HUES48 (cell line): ENCODE measurements around the gene NOTUM.

Experiments used
- H3K27ac ChIP-seq: one replicate; pipeline ENCODE4 v1.7.0; 2013; ENCODE audit warnings: low read depth, low read length, inconsistent platforms
- H3K27me3 ChIP-seq: 2 replicates; pipeline ENCODE4 v1.6.1; 2013; ENCODE audit warnings: mild to moderate bottlenecking, low read length; ENCODE audit not compliant: control insufficient read depth, insufficient read depth
- H3K36me3 ChIP-seq: 2 replicates; pipeline ENCODE4 v1.6.1; 2013; ENCODE audit warnings: low read length; ENCODE audit not compliant: control insufficient read depth, insufficient read depth
- H3K4me1 ChIP-seq: 2 replicates; pipeline ENCODE4 v1.6.1; 2013; ENCODE audit warnings: mild to moderate bottlenecking, low read length; ENCODE audit not compliant: control insufficient read depth, insufficient read depth
- H3K4me3 ChIP-seq: 2 replicates; pipeline ENCODE4 v1.5.1; 2013; ENCODE audit warnings: mild to moderate bottlenecking, low read depth, low read length
- H3K9ac ChIP-seq: 2 replicates; pipeline ENCODE4 v1.6.1; 2013; ENCODE audit warnings: mild to moderate bottlenecking, low read depth, low read length, moderate library complexity
- H3K9me3 ChIP-seq: 2 replicates; pipeline ENCODE4 v1.6.1; 2013; ENCODE audit warnings: low read length; ENCODE audit not compliant: control insufficient read depth, insufficient read depth

NOTUM gene

GRCh38 chr17:81939881-81940385 lies 21.1 kb downstream of the NOTUM start:
- Histone ChIP-seq H3K27me3 (0 out of 2 replicates have a peak, but pooled peaks cover 3% of the 10 kb centered on the region), H3K9me3 (no peaks in the 10 kb centered on the region), H3K4me1 (peaks cover 11% of the 10 kb centered on the region), H3K9ac (no peak overlapping the region), H3K27ac (no peak overlapping the region), H3K4me3 (no peak overlapping the region), H3K36me3 (peaks cover 5% of the 10 kb centered on the region)

DNA sequence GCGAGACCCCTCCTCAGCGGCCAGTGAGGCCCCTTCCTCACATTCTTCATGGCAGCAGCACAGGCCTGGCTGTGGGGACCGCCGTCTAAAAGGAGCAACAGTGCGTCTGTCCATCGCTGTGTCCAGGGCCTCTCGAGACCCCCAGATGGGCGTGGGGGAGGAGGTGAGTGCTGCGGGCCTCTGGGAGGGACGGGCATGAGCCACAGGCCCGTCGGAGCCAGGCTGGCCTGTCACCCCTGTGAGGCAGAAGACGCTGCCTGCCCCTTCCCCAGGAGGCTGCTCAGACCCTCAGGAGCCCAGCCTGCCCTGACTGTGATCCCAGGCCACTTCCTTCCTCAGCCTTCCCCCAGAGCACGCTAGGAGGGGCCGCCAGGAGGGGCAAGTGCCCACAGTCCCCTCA lies 21.8 kb downstream of the NOTUM start:
- Histone ChIP-seq H3K9me3 (no peaks in the 10 kb centered on the region), H3K36me3 (peaks cover 12% of the 10 kb centered on the region), H3K27ac (no peak overlapping the region), H3K4me3 (no peak overlapping the region), H3K9ac (no peak overlapping the region), H3K27me3 (no peaks in the 10 kb centered on the region), H3K4me1 (peaks cover 11% of the 10 kb centered on the region)

GRCh38 chr17:81935709-81936084 lies 25.3 kb downstream of the NOTUM start:
- Histone ChIP-seq H3K4me3 (0 out of 2 replicates have a peak overlapping the region, but pooled peaks have one; percentile 17), H3K27ac (no peak overlapping the region), H3K9me3 (no peaks in the 10 kb centered on the region), H3K36me3 (peaks cover 26% of the 10 kb centered on the region), H3K4me1 (no peaks in the 10 kb centered on the region), H3K27me3 (no peaks in the 10 kb centered on the region), H3K9ac (no peak overlapping the region)

DNA sequence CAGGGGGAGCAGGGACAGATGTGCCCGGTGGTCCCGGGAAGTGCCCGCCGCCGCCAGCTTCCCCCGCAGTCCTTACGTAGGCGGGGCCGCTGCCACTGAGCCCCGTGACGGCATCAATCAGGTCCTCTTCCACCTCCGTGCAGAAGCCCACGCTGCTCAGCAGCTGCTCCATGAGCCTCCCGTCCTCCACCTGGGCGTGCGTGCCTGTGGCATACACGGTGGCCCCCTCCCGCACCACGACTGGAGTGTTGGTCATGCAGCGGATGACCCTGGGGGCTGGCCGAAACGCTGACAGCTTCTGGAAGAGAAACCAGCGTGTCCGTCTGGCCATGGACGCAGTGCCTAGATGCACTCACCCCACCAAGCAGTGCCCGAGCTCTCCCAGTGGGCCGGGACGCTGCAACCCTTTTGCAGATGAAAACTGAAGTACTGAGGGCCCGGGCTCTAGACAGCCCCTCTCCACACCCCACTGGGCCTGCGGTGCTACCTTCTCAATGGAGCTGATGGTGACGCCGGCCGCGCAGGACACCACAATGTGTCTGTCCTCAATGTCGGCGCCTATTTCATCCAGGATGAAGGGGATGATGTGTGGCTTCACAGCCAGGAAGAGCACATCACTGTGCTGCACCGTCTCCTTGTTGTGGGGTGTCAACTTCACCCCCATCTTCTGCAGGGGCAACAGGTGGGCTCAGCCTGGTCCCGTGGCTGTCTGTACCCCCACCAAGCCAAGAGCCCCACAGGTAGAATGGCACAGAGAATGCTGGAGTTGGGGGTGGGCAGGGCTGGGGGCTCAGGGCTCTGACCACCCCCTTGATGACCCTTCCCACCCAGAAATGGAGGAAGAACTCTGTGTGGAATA lies 25.9 kb downstream of the NOTUM start:
- H3K4me1 ChIP-seq: no peaks in the 10 kb centered on the region
- no peak overlapping the region for H3K27ac ChIP-seq
- no peaks in the 10 kb centered on the region for H3K27me3 ChIP-seq
- H3K9me3 ChIP-seq: no peaks in the 10 kb centered on the region
- no peak overlapping the region for H3K9ac ChIP-seq
- H3K4me3 ChIP-seq: no peak overlapping the region
- peaks cover 26% of the 10 kb centered on the region for H3K36me3 ChIP-seq

GRCh38 chr17:81934098-81934757 lies 26.8 kb downstream of the NOTUM start:
- H3K4me1 ChIP-seq: no peaks in the 10 kb centered on the region
- H3K27me3 ChIP-seq: 0 out of 2 replicates have a peak, but pooled peaks cover 1% of the 10 kb centered on the region
- peaks cover 26% of the 10 kb centered on the region for H3K36me3 ChIP-seq
- H3K9ac ChIP-seq: no peak overlapping the region
- H3K9me3 ChIP-seq: no peaks in the 10 kb centered on the region
- no peak overlapping the region for H3K4me3 ChIP-seq
- H3K27ac ChIP-seq: no peak overlapping the region

- no peak overlapping the region for H3K9ac ChIP-seq
Observed at GRCh38 chr17:81933178-81933699, 27.7 kb downstream of the NOTUM start.

GRCh38 chr17:81932333-81932983 lies 28.5 kb downstream of the NOTUM start:
- H3K9me3 ChIP-seq: no peaks in the 10 kb centered on the region
- H3K27me3 ChIP-seq: peaks cover 12% of the 10 kb centered on the region; the same call in 1 of the 2 replicates
- peaks cover 26% of the 10 kb centered on the region for H3K36me3 ChIP-seq
- H3K4me1 ChIP-seq: no peaks in the 10 kb centered on the region
- no peak overlapping the region for H3K4me3 ChIP-seq
- no peak overlapping the region for H3K27ac ChIP-seq
- no peak overlapping the region for H3K9ac ChIP-seq

More at GRCh38 chr17:81933178-81933699, 27.7 kb downstream of the NOTUM start:
- no peaks in the 10 kb centered on the region for H3K4me1 ChIP-seq
- no peak overlapping the region for H3K4me3 ChIP-seq
- H3K36me3 ChIP-seq: peaks cover 26% of the 10 kb centered on the region
- peaks cover 11% of the 10 kb centered on the region; the same call in 1 of the 2 replicates for H3K27me3 ChIP-seq
- H3K27ac ChIP-seq: no peak overlapping the region
- H3K9me3 ChIP-seq: no peaks in the 10 kb centered on the region

DNA sequence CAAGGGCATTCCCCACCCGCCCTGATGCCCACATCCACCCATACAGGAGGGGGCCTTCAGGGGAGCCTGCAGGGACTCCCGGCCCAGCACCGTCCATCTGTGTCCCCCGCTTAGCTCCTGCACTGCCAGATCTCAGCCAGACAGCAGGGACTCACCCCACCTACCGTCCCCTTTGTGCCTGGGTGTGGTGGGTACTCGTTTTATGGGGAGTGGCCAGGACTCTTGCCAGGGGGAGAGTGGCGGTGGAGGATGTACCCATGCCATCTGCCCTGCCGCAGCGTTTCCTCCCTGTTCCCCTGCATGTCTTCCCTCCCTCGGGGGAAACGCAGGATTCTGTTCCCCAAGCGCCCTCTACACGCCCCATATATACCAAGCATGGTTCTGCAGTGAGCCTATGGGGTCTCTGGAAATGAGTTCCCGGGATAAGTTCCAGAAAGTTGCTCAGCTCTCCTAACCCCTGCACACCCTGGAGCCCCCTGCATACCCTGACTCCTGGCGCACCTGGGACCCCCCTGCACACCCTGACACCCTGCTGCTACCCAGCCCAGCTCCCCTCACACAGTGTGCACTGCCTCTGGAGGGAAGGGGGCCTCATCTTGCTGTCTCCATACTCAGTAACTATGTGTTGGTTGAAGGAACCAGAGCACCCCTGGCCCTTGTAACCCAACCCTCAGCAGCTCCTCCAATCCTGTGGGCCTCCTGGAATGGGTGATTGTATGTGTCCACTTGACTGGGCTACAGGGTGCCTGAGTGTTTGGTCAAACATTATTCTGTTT lies 29.2 kb downstream of the NOTUM start:
- peaks cover 12% of the 10 kb centered on the region; the same call in 1 of the 2 replicates for H3K27me3 ChIP-seq
- no peaks in the 10 kb centered on the region for H3K9me3 ChIP-seq
- H3K4me3 ChIP-seq: no peak overlapping the region
- no peak overlapping the region for H3K9ac ChIP-seq
- no peaks in the 10 kb centered on the region for H3K4me1 ChIP-seq
- H3K27ac ChIP-seq: no peak overlapping the region
- peaks cover 26% of the 10 kb centered on the region for H3K36me3 ChIP-seq

DNA sequence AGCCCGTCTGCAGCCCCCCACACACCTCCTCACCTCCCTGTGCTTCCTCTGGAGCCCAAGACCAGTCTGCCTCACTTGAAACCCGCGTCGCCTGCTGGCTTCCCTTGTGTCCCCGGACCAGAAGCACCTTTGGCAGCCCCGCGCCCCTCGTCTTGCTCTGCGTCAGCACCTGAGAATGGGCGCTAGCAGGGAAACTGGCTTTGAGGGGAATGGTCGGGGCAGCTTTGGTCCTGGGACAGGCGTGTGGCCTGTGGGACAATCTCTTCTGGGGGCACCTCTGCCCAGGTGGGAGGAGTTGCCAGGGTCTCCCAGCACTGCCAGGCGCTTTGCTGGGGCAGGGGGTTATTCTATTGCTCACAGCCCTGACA lies 29.8 kb downstream of the NOTUM start:
- Histone ChIP-seq H3K27ac (no peak overlapping the region), H3K4me3 (no peak overlapping the region), H3K36me3 (peaks cover 26% of the 10 kb centered on the region), H3K9me3 (no peaks in the 10 kb centered on the region), H3K9ac (no peak overlapping the region), H3K4me1 (peaks cover 2% of the 10 kb centered on the region; the same call in 1 of the 2 replicates), H3K27me3 (peaks cover 12% of the 10 kb centered on the region; the same call in 1 of the 2 replicates)
